Activated effector memory CD4-positive, alpha-beta T cell treated with Interleukin-2 at 50 U/mL for 16 hours (primary cell): ENCODE data around the gene CADPS.

ENCODE experiments used
- DNase-seq: peaks from one replicate; pipeline ENCODE4 v3.0.0-alpha.2; 2020

The CADPS gene

DNA sequence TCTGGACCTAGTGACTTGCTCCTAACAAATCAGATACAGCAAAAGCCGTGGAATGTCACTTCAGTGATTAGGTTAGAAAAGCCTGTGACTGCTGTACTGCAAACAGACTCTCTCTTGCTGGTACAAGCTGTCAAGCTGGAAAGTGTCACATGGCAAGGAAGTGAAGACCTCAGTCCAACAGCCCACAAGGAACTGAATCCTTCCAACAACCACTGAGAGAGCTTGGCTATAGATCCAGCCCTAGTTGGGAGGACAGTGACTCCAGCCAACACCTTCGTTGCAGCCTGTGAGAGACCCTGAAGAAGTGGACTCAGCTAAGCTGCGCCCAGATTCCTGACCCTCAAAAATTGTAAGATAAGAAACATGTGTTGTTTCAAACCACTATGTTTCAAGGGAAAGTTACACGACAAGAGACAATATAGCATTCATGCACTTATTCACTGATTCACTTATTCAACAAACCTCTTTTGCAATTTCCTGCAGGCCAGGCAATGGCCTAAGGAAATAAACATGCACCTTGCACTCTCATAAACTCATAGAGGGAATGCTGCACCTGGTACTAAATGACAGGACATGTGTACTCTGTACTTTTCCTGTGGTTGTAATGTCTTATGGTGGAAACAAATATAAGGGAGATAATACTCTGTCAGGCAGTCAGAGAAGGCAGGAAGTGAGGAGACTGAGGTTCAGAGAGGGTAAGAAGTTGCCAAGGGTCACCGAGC is 142.9 kb downstream of the CADPS start:
- DNase-seq, result no peak

GRCh38 chr3:62727981-62728380 is 147.2 kb downstream of the CADPS start:
- no peak for DNase-seq

GRCh38 chr3:62727536-62727935 is 147.7 kb downstream of the CADPS start:
- no peak for DNase-seq

DNA sequence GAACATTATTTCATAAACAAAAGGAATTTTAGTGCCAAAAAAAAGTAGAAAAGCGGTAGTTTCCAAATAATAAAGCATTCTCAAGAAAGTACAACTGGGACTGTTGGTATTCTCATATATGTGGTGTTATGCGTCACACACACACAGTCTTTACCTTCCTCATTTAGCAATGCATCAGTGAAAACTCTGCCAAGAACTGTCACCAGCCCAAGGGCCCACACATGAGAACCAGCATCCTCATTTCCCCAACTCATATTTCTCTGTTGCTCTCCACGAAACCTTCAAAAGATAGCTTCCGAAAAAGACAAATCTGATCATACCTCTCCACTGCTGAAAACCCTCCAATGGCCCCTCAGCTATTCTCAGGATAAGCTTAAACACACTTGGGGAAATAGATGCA is 150.7 kb downstream of the CADPS start:
- DNase-seq, result no peak

DNA sequence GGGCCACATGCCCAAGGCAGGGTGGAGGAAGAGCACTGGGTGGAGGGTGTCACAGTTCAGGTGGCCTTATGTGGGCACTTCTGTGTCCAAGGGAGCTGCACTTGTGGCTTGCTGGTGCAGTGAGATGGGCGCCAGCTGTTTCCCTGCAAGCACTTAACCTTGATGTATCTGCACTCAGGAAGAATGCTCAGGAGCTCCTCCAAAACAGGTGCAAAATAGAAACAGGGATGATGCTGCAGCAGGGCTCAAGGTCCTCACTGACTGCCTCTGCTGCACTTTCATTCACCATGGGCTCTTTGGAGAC is 151.3 kb downstream of the CADPS start:
- no peak for DNase-seq

GRCh38 chr3:62723166-62723913 is 151.9 kb downstream of the CADPS start:
- DNase-seq, result no peak

GRCh38 chr3:62722344-62722743 is 152.9 kb downstream of the CADPS start:
- no peak for DNase-seq

- DNase-seq, result no peak
These were observed 156.5 kb downstream of the CADPS start for GRCh38 chr3:62718515-62719320.

DNA sequence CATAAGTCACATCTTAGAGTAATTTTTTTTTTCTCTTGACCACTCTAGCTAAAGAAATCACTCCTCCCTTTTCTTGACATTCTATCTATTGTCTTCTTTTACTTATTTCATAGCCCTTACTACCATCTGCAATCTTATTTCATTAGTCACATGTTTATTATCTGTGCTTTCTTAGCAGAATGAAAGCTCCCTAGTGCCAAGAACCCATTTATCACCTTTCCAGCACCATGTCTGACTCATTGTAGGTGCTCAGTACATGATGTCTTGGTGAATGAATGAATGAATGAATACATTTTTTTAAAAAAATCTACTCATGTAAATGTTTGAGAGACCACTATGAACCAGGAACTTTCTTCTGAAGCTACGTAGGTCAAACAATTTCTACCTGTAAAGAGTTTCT is 157.2 kb downstream of the CADPS start:
- no peak for DNase-seq

DNA sequence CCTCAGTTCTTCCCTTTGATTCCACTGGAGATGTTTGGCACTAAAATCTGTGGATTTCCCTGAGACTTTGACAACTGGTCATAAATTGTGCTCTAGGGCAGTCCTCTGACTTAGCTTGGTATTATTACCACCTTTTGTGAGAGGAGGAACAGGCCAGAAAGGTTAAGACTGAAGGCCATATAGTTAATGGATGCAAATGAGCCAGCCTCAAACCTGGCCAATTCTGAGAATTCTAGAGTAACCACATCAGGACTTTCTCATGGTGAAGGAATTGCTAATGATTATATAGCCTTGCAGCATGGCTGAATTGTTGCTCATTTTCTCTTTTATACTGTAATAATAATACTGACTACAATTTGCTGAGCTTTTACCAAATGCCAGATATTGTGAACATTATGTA is 162.5 kb downstream of the CADPS start:
- DNase-seq, result no peak

GRCh38 chr3:62710751-62711150 is 164.5 kb downstream of the CADPS start:
- no peak for DNase-seq

- no peak for DNase-seq
These were observed 166.4 kb downstream of the CADPS start for GRCh38 chr3:62708638-62709373.

GRCh38 chr3:62705721-62706120 is 169.5 kb downstream of the CADPS start:
- DNase-seq, result no peak

- DNase-seq, result no peak
These were observed 171.6 kb downstream of the CADPS start for GRCh38 chr3:62703451-62704167.

- no peak for DNase-seq
These were observed 174.9 kb downstream of the CADPS start for GRCh38 chr3:62700357-62700756.

GRCh38 chr3:62699728-62700127 is 175.5 kb downstream of the CADPS start:
- no peak for DNase-seq

DNA sequence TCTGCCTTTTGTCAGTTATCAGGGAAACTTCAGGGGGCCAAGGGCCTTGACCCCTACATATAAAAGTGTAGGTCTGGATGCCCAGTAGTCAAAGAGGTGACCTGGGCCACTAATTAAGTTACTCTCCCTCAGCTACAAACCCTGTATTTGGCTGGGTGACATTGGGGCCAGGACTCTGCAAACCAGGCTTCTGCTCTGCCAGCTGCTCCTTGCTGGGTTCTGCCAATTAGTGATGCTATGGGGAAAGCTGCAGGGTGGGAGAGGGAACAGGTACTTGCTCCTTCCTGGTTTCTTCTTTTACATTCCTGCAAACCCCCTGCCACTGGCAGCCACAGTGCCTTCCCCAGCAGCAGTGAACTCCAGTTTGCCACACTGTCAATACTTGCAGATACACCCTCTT is 179.2 kb downstream of the CADPS start:
- DNase-seq, result no peak

DNA sequence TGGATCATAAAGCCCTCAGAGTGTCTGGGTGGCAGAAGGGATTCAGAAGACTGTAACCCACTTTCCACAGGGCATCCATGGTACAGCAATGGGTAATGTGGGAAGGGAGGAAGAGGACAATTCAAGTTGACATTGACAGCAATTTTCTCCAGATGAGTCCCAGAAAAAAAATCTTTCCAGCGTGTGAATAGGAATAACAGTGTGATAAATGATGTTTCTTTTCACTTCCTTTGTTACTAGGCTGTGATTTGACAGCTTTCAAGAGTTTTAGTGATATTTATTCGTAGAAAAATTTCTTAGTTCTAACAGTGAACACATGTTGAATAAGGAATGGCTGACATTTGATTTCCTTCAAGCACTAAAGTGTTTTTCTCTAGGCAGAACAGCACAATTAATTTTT is 186.4 kb downstream of the CADPS start:
- DNase-seq, result no peak

GRCh38 chr3:62688050-62688449 is 187.2 kb downstream of the CADPS start:
- no peak for DNase-seq

- DNase-seq, result no peak
These were observed 188.5 kb downstream of the CADPS start for GRCh38 chr3:62686503-62687294.

- no peak for DNase-seq
These were observed 192.4 kb downstream of the CADPS start for GRCh38 chr3:62682826-62683225.

- no peak for DNase-seq
These were observed 195.2 kb downstream of the CADPS start for GRCh38 chr3:62679988-62680387.
